Nephron (organoid): Measurements from ENCODE around the gene GAS5.

ENCODE experiments used
- H3K27ac Mint-ChIP-seq, 3 experiments: 2 replicates each; pipeline ENCODE4 v1.8.0; 2020; ENCODE audit warnings: mixed read lengths in 3 of 3, mild to moderate bottlenecking in 2 of 3, moderate library complexity in 1 of 3
- H3K27me3 Mint-ChIP-seq: 2 replicates; pipeline ENCODE4 v1.8.0; 2021; ENCODE audit warnings: low read depth, mild to moderate bottlenecking, moderate library complexity, mixed read lengths
- H3K36me3 Mint-ChIP-seq: 2 replicates; pipeline ENCODE4 v1.8.0; 2020; ENCODE audit warnings: low read depth, mixed read lengths
- H3K4me1 Mint-ChIP-seq: 2 replicates; pipeline ENCODE4 v1.8.0; 2020; ENCODE audit warnings: mixed read lengths
- H3K4me3 Mint-ChIP-seq, 3 experiments: 2 replicates each; pipeline ENCODE4 v1.8.0; 2020; ENCODE audit warnings: mild to moderate bottlenecking in 3 of 3, mixed read lengths in 3 of 3, moderate library complexity in 2 of 3
- H3K9me3 Mint-ChIP-seq: 2 replicates; pipeline ENCODE4 v1.8.0; 2020; ENCODE audit warnings: mixed read lengths
- CTCF ChIP-seq, 3 experiments: fragments of 200-600 bp; sonication (generic); IDR thresholded peaks; one replicate each; pipeline ENCODE4 v1.5.0; 2021; ENCODE audit warnings: antibody characterized with exemption in 3 of 3; ENCODE audit not compliant: unreplicated experiment in 3 of 3

The GAS5 gene

DNA sequence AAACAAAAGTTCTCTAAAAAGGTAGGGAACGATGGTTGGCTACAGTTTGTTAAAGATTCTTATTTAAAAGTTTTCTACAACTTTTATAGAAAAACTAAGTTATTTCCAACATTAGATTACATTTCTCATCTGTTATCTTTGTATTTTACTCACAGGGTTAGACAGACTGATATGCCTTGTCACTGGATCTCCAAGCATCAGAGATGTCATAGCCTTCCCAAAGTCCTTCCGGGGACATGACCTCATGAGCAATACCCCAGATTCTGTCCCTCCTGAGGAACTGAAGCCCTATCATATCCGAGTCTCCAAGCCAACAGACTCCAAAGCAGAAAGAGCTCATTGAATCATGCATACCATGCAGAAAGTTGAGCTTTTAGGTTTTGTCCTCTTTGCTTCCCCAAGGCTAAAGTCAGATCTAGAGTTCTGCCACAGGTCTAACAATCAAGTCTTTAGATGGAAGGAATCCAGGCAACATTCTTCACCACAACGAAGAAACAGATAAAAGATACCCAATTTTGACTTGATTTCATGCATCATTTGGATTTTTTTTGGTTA, 10.3 kb downstream of the GAS5 start:
- no peaks in the 10 kb centered on the region for H3K4me1 Mint-ChIP-seq

DNA sequence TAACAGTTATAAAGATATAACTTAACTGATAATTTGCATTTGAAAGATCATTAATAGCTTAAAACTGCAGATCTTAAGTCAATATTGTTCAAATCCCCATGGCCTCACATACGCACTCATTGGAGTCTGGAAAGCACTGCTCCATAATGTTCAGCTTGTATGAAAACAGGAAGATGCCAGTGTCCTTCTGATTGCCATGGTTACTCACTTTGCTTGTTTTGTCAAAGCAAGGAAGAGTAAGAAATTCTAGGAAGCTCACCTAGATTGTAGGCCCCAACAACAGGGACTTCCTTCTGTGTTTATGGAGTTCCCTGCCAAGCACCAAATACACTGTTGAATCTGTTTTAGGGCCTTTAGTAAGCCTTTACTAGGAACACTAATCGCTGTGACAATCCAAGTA, 10.9 kb downstream of the GAS5 start:
- H3K27me3 Mint-ChIP-seq = no peaks in the 10 kb centered on the region
- TF ChIP-seq CTCF (IDR thresholded peaks at IDR 0.05; ENCODE audit: unreplicated experiment in 3 of 3) = no peak
- no peak overlapping the region for H3K4me3 Mint-ChIP-seq
- H3K36me3 Mint-ChIP-seq = peaks cover 57% of the 10 kb centered on the region
- no peaks in the 10 kb centered on the region for H3K9me3 Mint-ChIP-seq
- no peak overlapping the region for H3K27ac Mint-ChIP-seq
- peaks cover 3% of the 10 kb centered on the region for H3K4me1 Mint-ChIP-seq

More for the DNA sequence above, 10.3 kb downstream of the GAS5 start:
- Mint-ChIP-seq H3K27ac (no peak overlapping the region), H3K27me3 (no peaks in the 10 kb centered on the region), H3K4me3 (no peak overlapping the region), H3K9me3 (no peaks in the 10 kb centered on the region), H3K36me3 (peaks cover 56% of the 10 kb centered on the region)
- TF ChIP-seq CTCF (IDR thresholded peaks at IDR 0.05; ENCODE audit: unreplicated experiment in 3 of 3) = no peak

DNA sequence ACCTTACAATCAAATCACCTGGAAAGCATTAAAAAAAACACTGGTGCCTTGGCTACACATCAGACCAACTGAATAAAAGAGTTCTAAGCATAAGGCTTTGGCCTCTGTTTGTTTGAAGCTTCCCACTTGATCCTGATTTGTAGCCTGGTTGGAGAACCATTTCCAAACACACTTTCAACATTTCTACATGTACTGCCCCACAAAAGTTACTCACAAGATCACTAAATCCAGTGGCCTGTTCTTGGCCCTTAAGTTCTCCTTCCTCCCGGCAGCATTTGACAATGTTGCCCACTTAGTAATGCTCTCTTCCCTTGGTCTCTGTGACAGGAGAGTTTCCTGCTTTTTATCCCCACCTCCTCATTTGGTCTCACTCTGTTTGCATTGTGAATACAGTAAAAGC, 11.8 kb downstream of the GAS5 start:
- Mint-ChIP-seq H3K27ac (peak overlapping the region in 2 of 3 experiments; percentile 5 to 8), H3K36me3 (peaks cover 60% of the 10 kb centered on the region), H3K27me3 (no peaks in the 10 kb centered on the region), H3K4me3 (no peak overlapping the region), H3K9me3 (no peaks in the 10 kb centered on the region), H3K4me1 (peaks cover 3% of the 10 kb centered on the region)
- TF ChIP-seq CTCF (IDR thresholded peaks at IDR 0.05; ENCODE audit: unreplicated experiment in 3 of 3) = no peak

- no peak overlapping the region for H3K4me3 Mint-ChIP-seq
- H3K4me1 Mint-ChIP-seq = peaks cover 3% of the 10 kb centered on the region
- peak overlapping the region; percentile 80 to 91 (median 91) for H3K27ac Mint-ChIP-seq
- peaks cover 54% of the 10 kb centered on the region for H3K36me3 Mint-ChIP-seq
- no peaks in the 10 kb centered on the region for H3K27me3 Mint-ChIP-seq
- no peak for TF ChIP-seq CTCF (IDR thresholded peaks at IDR 0.05; ENCODE audit: unreplicated experiment in 3 of 3)
- H3K9me3 Mint-ChIP-seq = no peaks in the 10 kb centered on the region
Observed at GRCh38 chr1:173853074-173853473, 14.7 kb downstream of the GAS5 start.

DNA sequence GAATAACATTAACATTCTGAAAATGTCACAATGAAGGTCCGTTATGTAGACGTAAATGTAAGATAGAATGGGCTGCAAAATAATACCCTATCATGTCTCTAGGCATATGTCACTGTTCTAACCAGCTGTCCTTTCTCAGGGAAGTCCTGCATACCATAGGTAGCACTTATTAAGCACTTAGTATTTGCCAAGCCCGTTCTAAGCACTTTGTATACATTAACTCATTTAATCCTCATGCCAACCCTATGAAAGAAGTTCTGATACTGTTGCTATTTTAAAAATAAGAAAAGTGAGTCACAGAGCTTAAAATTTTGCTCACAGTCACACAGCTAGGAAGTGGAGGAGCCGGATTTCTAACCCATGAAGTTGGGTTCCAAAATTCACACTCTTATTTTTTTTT, 15.7 kb downstream of the GAS5 start:
- Mint-ChIP-seq H3K36me3 (peaks cover 51% of the 10 kb centered on the region), H3K4me3 (no peak overlapping the region)

More for the DNA sequence above, 15.7 kb downstream of the GAS5 start:
- peaks cover 3% of the 10 kb centered on the region for H3K4me1 Mint-ChIP-seq
- peak overlapping the region in 1 of 3 experiments; percentile 51 for H3K27ac Mint-ChIP-seq
- no peaks in the 10 kb centered on the region for H3K27me3 Mint-ChIP-seq
- no peak for TF ChIP-seq CTCF (IDR thresholded peaks at IDR 0.05; ENCODE audit: unreplicated experiment in 3 of 3)
- H3K9me3 Mint-ChIP-seq = no peaks in the 10 kb centered on the region
